Measurements from ENCODE around the gene LUC7L2.
"Not testable (repeated sequence)": the region's sequence is repeated elsewhere in the genome, so short reads cannot be mapped to it uniquely, and the experiment has no call there.

LUC7L2 gene

GRCh38 chr7:139453673-139454321 is 94.1 kb downstream of the LUC7L2 start:
- Histone ChIP-seq H3K4me3 (replicated peaks; ENCODE audit: insufficient read depth, low read length) (no peak overlapping the region), H3K27ac (replicated peaks) (no peak overlapping the region), H3K27me3 (ENCODE audit: insufficient read depth, poor library complexity, severe bottlenecking) (no peaks in the 10 kb centered on the region)
- no peak for TF ChIP-seq POLR2AphosphoS5 (IDR thresholded peaks at IDR 0.05; ENCODE audit: low read depth)
- TF ChIP-seq REST (IDR thresholded peaks at IDR 0.05; ENCODE audit: insufficient replicate concordance, low read depth), result no peak
- no peak for TF ChIP-seq SPI1 (IDR thresholded peaks at IDR 0.05; ENCODE audit: borderline replicate concordance, low read depth)
- TF ChIP-seq, protein P1, sequence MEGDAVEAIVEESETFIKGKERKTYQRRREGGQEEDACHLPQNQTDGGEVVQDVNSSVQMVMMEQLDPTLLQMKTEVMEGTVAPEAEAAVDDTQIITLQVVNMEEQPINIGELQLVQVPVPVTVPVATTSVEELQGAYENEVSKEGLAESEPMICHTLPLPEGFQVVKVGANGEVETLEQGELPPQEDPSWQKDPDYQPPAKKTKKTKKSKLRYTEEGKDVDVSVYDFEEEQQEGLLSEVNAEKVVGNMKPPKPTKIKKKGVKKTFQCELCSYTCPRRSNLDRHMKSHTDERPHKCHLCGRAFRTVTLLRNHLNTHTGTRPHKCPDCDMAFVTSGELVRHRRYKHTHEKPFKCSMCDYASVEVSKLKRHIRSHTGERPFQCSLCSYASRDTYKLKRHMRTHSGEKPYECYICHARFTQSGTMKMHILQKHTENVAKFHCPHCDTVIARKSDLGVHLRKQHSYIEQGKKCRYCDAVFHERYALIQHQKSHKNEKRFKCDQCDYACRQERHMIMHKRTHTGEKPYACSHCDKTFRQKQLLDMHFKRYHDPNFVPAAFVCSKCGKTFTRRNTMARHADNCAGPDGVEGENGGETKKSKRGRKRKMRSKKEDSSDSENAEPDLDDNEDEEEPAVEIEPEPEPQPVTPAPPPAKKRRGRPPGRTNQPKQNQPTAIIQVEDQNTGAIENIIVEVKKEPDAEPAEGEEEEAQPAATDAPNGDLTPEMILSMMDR (IDR thresholded peaks at IDR 0.05; ENCODE audit: insufficient read depth, low read length), result no peak
- DNase-seq (ENCODE audit: low read depth in 1 of 2, low spot score in 1 of 2), result no peak

- no peak for DNase-seq (ENCODE audit: low read depth in 1 of 2, low spot score in 1 of 2)
- H3K27me3 ChIP-seq (ENCODE audit: insufficient read depth, poor library complexity, severe bottlenecking), result no peaks in the 10 kb centered on the region
- no peak overlapping the region for H3K4me3 ChIP-seq (replicated peaks; ENCODE audit: insufficient read depth, low read length)
- no peak overlapping the region for H3K27ac ChIP-seq (replicated peaks)
- TF ChIP-seq REST (IDR thresholded peaks at IDR 0.05; ENCODE audit: insufficient replicate concordance, low read depth) (no peak), POLR2AphosphoS5 (IDR thresholded peaks at IDR 0.05; ENCODE audit: low read depth) (no peak), GABPA (IDR thresholded peaks at IDR 0.05; ENCODE audit: low read depth) (no peak), SPI1 (IDR thresholded peaks at IDR 0.05; ENCODE audit: borderline replicate concordance, low read depth) (no peak)
- TF ChIP-seq, protein P1 (IDR thresholded peaks at IDR 0.05; ENCODE audit: insufficient read depth, low read length), result no peak
These were observed 96.1 kb downstream of the LUC7L2 start for GRCh38 chr7:139455789-139456188.

- Histone ChIP-seq H3K4me3 (replicated peaks; ENCODE audit: insufficient read depth, low read length) (no peak overlapping the region), H3K27me3 (ENCODE audit: insufficient read depth, poor library complexity, severe bottlenecking) (no peaks in the 10 kb centered on the region), H3K27ac (replicated peaks) (no peak overlapping the region)
- DNase-seq (ENCODE audit: low read depth in 1 of 2, low spot score in 1 of 2), result no peak
- TF ChIP-seq SPI1 (IDR thresholded peaks at IDR 0.05; ENCODE audit: borderline replicate concordance, low read depth), result no peak
- no peak for TF ChIP-seq POLR2AphosphoS5 (IDR thresholded peaks at IDR 0.05; ENCODE audit: low read depth)
These were observed 96.8 kb downstream of the LUC7L2 start for GRCh38 chr7:139456511-139456910.

DNA sequence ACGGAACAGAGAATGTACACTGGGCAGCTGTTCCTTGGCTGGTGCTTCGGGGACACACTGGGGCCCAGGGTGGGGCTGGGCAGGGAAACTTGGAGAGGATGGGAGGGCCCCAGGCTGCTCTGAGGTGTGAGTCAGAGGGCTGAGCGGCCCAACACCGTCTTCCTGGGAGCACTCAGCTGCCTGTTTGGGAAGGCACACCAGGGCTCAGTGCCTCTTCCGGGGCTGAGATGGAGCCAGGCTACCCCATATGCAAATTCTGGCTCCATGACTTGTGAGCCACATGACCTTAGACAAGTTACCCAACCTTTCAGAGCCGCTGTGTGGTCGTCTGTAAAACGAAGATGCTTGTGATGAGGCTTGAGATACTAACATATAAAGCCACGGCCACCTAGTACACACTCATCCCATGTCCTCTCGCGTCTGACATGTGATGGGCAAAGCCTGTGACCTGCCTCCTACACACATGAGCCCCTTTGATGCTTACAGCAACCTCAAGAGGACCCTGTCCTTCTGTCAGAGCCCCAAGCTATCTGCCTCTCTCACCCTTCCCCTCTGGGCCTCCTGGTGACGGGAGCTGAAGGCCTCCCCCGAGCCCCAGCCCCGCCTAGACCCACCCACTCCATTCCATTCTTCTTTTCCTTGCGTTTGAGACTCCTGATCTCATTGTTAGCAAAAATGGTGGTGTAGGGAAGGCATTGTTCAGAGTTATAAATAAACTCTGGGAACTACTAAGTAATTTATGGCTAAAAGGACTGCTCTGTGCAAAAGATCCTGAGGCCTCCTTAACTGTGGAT is 97.7 kb downstream of the LUC7L2 start:
- H3K27ac ChIP-seq (replicated peaks), result no peak overlapping the region
- DNase-seq (ENCODE audit: low read depth in 1 of 2, low spot score in 1 of 2), result no peak
- TF ChIP-seq REST (IDR thresholded peaks at IDR 0.05; ENCODE audit: insufficient replicate concordance, low read depth), result no peak
- no peak for TF ChIP-seq SPI1 (IDR thresholded peaks at IDR 0.05; ENCODE audit: borderline replicate concordance, low read depth)
- TF ChIP-seq, protein P1 (IDR thresholded peaks at IDR 0.05; ENCODE audit: insufficient read depth, low read length), result no peak
- no peak for TF ChIP-seq GABPA (IDR thresholded peaks at IDR 0.05; ENCODE audit: low read depth)
- TF ChIP-seq POLR2AphosphoS5 (IDR thresholded peaks at IDR 0.05; ENCODE audit: low read depth), result no peak

GRCh38 chr7:139463421-139463820 is 103.7 kb downstream of the LUC7L2 start:
- DNase-seq (ENCODE audit: low read depth in 1 of 2, low spot score in 1 of 2); H3K4me3 ChIP-seq (replicated peaks; ENCODE audit: insufficient read depth, low read length); H3K27ac ChIP-seq (replicated peaks); H3K27me3 ChIP-seq (ENCODE audit: insufficient read depth, poor library complexity, severe bottlenecking): not testable (repeated sequence)

More for the DNA sequence above, 97.7 kb downstream of the LUC7L2 start:
- Histone ChIP-seq H3K4me3 (replicated peaks; ENCODE audit: insufficient read depth, low read length) (no peak overlapping the region), H3K27me3 (ENCODE audit: insufficient read depth, poor library complexity, severe bottlenecking) (no peaks in the 10 kb centered on the region)
